ENCODE results near the gene OR51A7.
"Not testable (repeated sequence)": the region's sequence is repeated elsewhere in the genome, so short reads cannot be mapped to it uniquely, and the experiment has no call there.

OR51A7 gene

GRCh38 chr11:4903484-4903883 is at the start of gene OR51A7:
Gene OR51A7, plus strand, starts transcription at chr11:4903783. Its CDS starts 3,587 bp downstream, at chr11:4907370.
- no peak for DNase-seq (ENCODE audit: low spot score)

- not testable (repeated sequence) for DNase-seq (ENCODE audit: low spot score)
These were observed 49.3 kb upstream of the OR51A7 start for GRCh38 chr11:4854286-4854685.

- no peak for DNase-seq (ENCODE audit: low spot score)
These were observed 40.9 kb upstream of the OR51A7 start for GRCh38 chr11:4862447-4863236.

GRCh38 chr11:4863876-4864275 is 39.7 kb upstream of the OR51A7 start:
- DNase-seq (ENCODE audit: low spot score), result no peak

GRCh38 chr11:4865855-4866254 is 37.7 kb upstream of the OR51A7 start:
- no peak for DNase-seq (ENCODE audit: low spot score)

GRCh38 chr11:4881188-4881587 is 22.4 kb upstream of the OR51A7 start:
- no peak for DNase-seq (ENCODE audit: low spot score)

- DNase-seq (ENCODE audit: low spot score), result no peak
These were observed 21.6 kb upstream of the OR51A7 start, which contains the start of gene OR51T1 for GRCh38 chr11:4881860-4882500. Gene OR51T1, plus strand, starts transcription at chr11:4881900. Its CDS starts 0 bp downstream, at chr11:4881900.

GRCh38 chr11:4882543-4882942 is 21.0 kb upstream of the OR51A7 start:
- no peak for DNase-seq (ENCODE audit: low spot score)

GRCh38 chr11:4884361-4884760 is 19.2 kb upstream of the OR51A7 start:
- DNase-seq (ENCODE audit: low spot score), result no peak

- no peak for DNase-seq (ENCODE audit: low spot score)
These were observed 17.4 kb upstream of the OR51A7 start for GRCh38 chr11:4886186-4886585.

GRCh38 chr11:4887591-4887990 is 16.0 kb upstream of the OR51A7 start:
- no peak for DNase-seq (ENCODE audit: low spot score)

- DNase-seq (ENCODE audit: low spot score), result no peak
These were observed 13.3 kb upstream of the OR51A7 start for GRCh38 chr11:4890279-4890678.

- DNase-seq (ENCODE audit: low spot score), result peak; percentile 60
These were observed 11.5 kb upstream of the OR51A7 start for GRCh38 chr11:4891996-4892640.

- DNase-seq (ENCODE audit: low spot score), result no peak
These were observed 13.0 kb downstream of the OR51A7 start for GRCh38 chr11:4916581-4916980.

- no peak for DNase-seq (ENCODE audit: low spot score)
These were observed 15.7 kb downstream of the OR51A7 start, which contains the start of gene OR51G2 for GRCh38 chr11:4919250-4919649. Gene OR51G2, minus strand, starts transcription at chr11:4919350. Its CDS starts 3,687 bp downstream, at chr11:4915663.

GRCh38 chr11:4921796-4922195 is 18.2 kb downstream of the OR51A7 start:
- DNase-seq (ENCODE audit: low spot score), result no peak

GRCh38 chr11:4922304-4922703 is 18.7 kb downstream of the OR51A7 start:
- DNase-seq (ENCODE audit: low spot score), result no peak

- DNase-seq (ENCODE audit: low spot score), result no peak
These were observed 20.7 kb downstream of the OR51A7 start, which contains the start of gene OR51G1 for GRCh38 chr11:4924239-4924638. Gene OR51G1, minus strand, starts transcription at chr11:4924339. Its CDS starts 0 bp downstream, at chr11:4924339.

- DNase-seq (ENCODE audit: low spot score), result no peak
These were observed 23.0 kb downstream of the OR51A7 start for GRCh38 chr11:4926608-4927007.

- DNase-seq (ENCODE audit: low spot score), result no peak
These were observed 29.2 kb downstream of the OR51A7 start for GRCh38 chr11:4932751-4933150.

- DNase-seq (ENCODE audit: low spot score), result no peak
These were observed 33.2 kb downstream of the OR51A7 start for GRCh38 chr11:4936745-4937144.

GRCh38 chr11:4947505-4947904 is 43.9 kb downstream of the OR51A7 start, which contains the start of gene OR51A4:
Gene OR51A4, minus strand, starts transcription at chr11:4947605. Its CDS starts 505 bp downstream, at chr11:4947100.
- DNase-seq (ENCODE audit: low spot score), result no peak

- DNase-seq (ENCODE audit: low spot score), result not testable (repeated sequence)
These were observed 52.0 kb downstream of the OR51A7 start, which contains the start of gene OR51A2 for GRCh38 chr11:4955613-4956012. Gene OR51A2, minus strand, starts transcription at chr11:4955713. Its CDS starts 0 bp downstream, at chr11:4955713.

Data from GM03348 (cell line).